Naive thymus-derived CD8-positive, alpha-beta T cell (primary cell): ENCODE results near the gene MYO10. TPM values are rescaled to one million over a fixed set of nuclear protein-coding genes. Genes with fewer than 3 reads are reported as not detected.
"Not testable (repeated sequence)": the region's sequence is repeated elsewhere in the genome, so short reads cannot be mapped to it uniquely, and the experiment has no call there.

Experiments used
- ATAC-seq, 2 donors: fragments of 150-1000 bp; cut with Tn5 transposase in 1 of 2; sonication (Bioruptor Pico), chemical (Tn5 transposase) in 1 of 2; 1 replicate in 1 of 2; 2 replicates in 1 of 2; pipeline ENCODE4 v1.10.0; 2021; ENCODE audit warnings: mild to moderate bottlenecking in 2 of 2, moderate library complexity in 2 of 2
- POLR2A ChIA-PET: fragments of 350-600 bp; sonication (Branson Sonifier 250); formaldehyde crosslinking; loops from one replicate; lab custom pipeline; 2021; ENCODE audit warnings: antibody characterized with exemption; lab: Charles Lee
- DNase-seq, 10 donors: peaks; one replicate each; pipeline versions ENCODE4 v3.0.0 to v3.0.0-alpha.2; 2020 to 2022
- H3K27ac Mint-ChIP-seq, 10 donors: one replicate each; pipeline ENCODE4 v1.8.0; 2020 to 2022; ENCODE audit warnings: mild to moderate bottlenecking in 10 of 10, mixed read lengths in 10 of 10, moderate library complexity in 4 of 10, inconsistent platforms in 1 of 10
- H3K27me3 Mint-ChIP-seq, 5 donors: one replicate each; pipeline ENCODE4 v1.8.0; 2021 to 2022; ENCODE audit warnings: mixed read lengths in 5 of 5
- H3K36me3 Mint-ChIP-seq, 3 donors: one replicate each; pipeline ENCODE4 v1.8.0; 2020 to 2022; ENCODE audit warnings: mixed read lengths in 3 of 3, mild to moderate bottlenecking in 2 of 3, inconsistent platforms in 1 of 3
- H3K4me1 Mint-ChIP-seq, 4 donors: one replicate each; pipeline ENCODE4 v1.8.0; 2021 to 2022; ENCODE audit warnings: mixed read lengths in 4 of 4
- H3K4me3 Mint-ChIP-seq, 10 donors: one replicate each; pipeline ENCODE4 v1.8.0; 2020 to 2022; ENCODE audit warnings: mild to moderate bottlenecking in 10 of 10, mixed read lengths in 10 of 10, moderate library complexity in 6 of 10, inconsistent platforms in 1 of 10
- H3K9me3 Mint-ChIP-seq, 9 donors: one replicate each; pipeline ENCODE4 v1.8.0; 2020 to 2022; ENCODE audit warnings: mixed read lengths in 9 of 9, mild to moderate bottlenecking in 3 of 9, inconsistent platforms in 1 of 9, moderate library complexity in 1 of 9
- polyA plus RNA-seq, 3 donors: library from polyadenylated mRNA; unstranded; fragments of 300-500 nt; fragmentation: Illumina TruSeq; gene quantifications; one replicate each; pipeline ENCODE4 v1.2.3, GENCODE V29; 2021
- total RNA-seq, 8 experiments: library from RNA in 2 of 8; stranded (reverse) in 2 of 8; gene quantifications; one replicate each; pipeline ENCODE4 v1.2.3 and lab custom pipeline; 2021 to 2026

Gene MYO10
- total and polyA plus RNA-seq, 5 experiments from 2014 or later, result 0.02 to 0.07 TPM; not detected in 3

DNA sequence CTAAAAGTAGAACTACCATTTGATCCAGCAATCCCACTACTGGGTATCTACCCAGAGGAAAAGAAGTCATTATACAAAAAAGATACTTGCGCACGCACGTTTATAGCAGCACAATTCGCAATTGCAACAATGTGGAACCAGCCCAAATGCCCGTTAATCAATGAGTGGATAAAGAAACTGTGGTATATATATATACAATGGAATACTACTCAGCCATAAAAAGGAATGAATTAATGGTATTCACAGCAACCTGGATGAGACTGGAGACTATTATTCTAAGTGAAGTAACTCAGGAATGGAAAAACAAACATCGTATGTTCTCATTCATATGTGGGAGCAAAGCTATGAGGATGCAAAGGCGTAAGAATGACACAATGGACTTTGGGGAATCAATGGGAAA, 104.8 kb downstream of the MYO10 start:
- POLR2A ChIA-PET, DNase-seq, H3K36me3 Mint-ChIP-seq, H3K9me3 Mint-ChIP-seq, ATAC-seq, H3K4me1 Mint-ChIP-seq, H3K4me3 Mint-ChIP-seq, H3K27ac Mint-ChIP-seq: not testable (repeated sequence)
- H3K27me3 Mint-ChIP-seq, result peaks cover 1 to 11% (median 9%) of the 10 kb centered on the region in 5 donors

DNA sequence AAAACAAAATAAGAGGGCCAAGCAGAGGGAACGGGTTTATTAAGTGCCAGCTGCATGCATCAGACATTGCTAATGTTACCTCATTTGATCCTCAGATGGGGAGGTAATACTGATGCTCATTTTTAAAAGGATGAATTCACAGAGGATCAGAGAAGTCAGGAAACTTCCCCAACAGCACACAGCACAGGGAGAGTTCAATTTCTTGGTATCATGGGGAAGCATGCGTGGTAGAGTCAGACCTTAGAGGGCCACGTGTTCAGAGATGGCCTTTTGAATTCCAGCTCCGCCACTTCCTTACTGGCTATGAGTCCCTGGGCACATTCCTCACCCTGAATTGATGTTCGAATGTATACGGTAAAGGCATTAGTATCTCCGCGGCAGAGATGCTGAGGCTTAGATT, 108.3 kb downstream of the MYO10 start:
- ATAC-seq (no peak), DNase-seq (no peak)
- H3K4me1 Mint-ChIP-seq, result no peaks in the 10 kb centered on the region
- H3K27me3 Mint-ChIP-seq, result peaks cover 5 to 17% (median 13%) of the 10 kb centered on the region in 5 donors
- H3K36me3 Mint-ChIP-seq, result no peaks in the 10 kb centered on the region
- H3K9me3 Mint-ChIP-seq, result no peaks in the 10 kb centered on the region
- POLR2A ChIA-PET, result no interaction called here
- no peak overlapping the region for H3K4me3 Mint-ChIP-seq
- no peak overlapping the region for H3K27ac Mint-ChIP-seq

DNA sequence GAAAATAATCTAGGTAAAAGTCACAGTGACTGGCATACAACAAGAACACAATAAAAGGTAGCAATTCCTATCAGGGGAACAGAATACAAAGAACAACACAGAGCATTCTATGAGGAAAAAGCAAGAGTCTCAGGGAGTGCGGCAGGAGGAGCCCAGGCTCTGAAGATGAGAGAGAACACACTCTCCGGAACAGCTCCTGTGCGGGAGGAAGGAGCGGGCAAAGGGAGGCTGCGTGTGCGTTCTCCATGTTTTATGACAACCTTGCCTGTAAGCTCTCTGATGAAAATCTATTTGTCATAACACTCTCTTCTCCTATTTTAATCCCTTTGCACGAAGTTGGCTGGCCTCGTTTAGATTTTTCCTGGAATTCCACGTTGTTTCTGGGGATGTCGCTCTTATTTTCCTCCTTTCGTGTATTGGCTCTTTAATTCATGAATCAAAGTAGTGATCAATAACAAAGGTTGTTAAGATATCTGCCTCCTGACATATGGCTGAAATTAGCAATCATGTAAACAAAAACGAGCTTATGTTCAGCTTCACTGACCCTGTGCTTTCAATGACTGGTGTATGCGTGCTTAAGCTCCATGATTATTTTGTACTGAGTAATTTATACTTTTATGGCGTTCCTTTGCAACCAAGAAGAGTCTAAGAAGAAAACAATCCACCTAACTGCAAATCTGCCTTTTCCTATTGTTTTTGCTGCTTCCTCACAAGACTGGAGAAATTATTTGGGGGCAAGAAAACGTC, 109.5 kb downstream of the MYO10 start:
- DNase-seq (no peak), ATAC-seq (no peak)
- POLR2A ChIA-PET, result no interaction called here
- Mint-ChIP-seq H3K27ac (no peak overlapping the region), H3K4me3 (no peak overlapping the region), H3K4me1 (no peaks in the 10 kb centered on the region), H3K27me3 (peaks cover 5 to 17% (median 11%) of the 10 kb centered on the region in 5 donors), H3K9me3 (no peaks in the 10 kb centered on the region), H3K36me3 (no peaks in the 10 kb centered on the region)

DNA sequence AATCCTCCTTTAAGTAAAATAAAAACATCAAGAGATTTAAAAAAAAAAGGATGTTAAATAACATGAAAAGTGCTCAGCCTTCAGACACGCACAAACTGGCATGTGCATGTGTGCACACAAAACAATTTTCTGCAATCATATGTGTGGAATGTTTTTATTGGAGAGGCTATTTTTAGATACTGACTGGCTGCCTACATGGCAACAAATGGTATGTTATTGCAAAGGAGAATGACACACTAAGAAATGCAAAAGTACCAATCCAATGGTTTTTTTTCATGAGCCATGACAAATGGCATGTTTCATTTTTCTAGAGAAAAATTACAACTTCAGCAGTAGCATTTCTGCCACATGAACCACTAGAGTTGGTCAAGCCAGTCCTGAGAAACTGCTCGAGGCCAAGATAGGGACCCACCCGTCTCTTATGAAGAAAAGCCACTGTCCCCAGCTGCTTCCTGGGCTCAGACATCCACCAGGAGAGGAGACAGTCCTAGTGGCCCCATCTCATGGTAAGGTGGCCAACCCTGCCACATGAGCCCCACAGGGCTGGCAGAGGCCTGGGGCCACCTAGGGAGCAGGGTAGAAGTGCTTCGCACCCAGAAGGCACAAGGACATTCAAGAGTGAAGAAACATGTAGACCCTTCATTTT, 116.4 kb downstream of the MYO10 start:
- no peaks in the 10 kb centered on the region for H3K9me3 Mint-ChIP-seq
- H3K27ac Mint-ChIP-seq, result peak overlapping the region in 1 of 10 donors; percentile 8
- H3K36me3 Mint-ChIP-seq, result no peaks in the 10 kb centered on the region
- H3K4me3 Mint-ChIP-seq, result no peak overlapping the region
- H3K4me1 Mint-ChIP-seq, result no peaks in the 10 kb centered on the region
- POLR2A ChIA-PET, result interaction anchor here (0.6 kb wide), 1 partner anchor 271 kb away, joined by 3 read pairs; no protein-coding TSS in a partner anchor
- ATAC-seq (no peak), DNase-seq (no peak)
- peaks cover 0 to 3% (median 2%) of the 10 kb centered on the region in 5 donors for H3K27me3 Mint-ChIP-seq

DNA sequence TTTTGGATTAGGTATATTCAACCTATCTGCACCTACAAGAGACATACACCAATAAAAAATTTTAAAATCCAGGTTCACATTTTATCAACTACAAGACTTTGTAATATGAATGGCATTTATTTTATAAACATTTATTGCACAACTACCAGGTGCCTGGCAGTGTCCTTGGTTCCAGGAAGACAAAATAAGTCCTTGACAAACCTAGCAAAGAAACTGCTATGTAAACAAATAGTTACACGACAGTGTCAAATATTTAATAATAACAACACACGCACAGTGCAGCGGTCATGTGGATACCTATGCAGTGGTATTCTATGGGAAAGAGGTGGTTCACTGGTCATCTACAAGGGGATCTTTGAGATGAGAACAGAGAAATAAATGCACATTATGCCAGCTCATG, 120.7 kb downstream of the MYO10 start:
- H3K36me3 Mint-ChIP-seq, result no peaks in the 10 kb centered on the region
- POLR2A ChIA-PET, result no interaction called here
- DNase-seq (no peak), ATAC-seq (no peak)
- peaks cover 0 to 11% (median 2%) of the 10 kb centered on the region in 5 donors for H3K27me3 Mint-ChIP-seq
- no peaks in the 10 kb centered on the region for H3K9me3 Mint-ChIP-seq
- H3K4me3 Mint-ChIP-seq, result no peak overlapping the region
- H3K27ac Mint-ChIP-seq, result no peak overlapping the region
- no peaks in the 10 kb centered on the region for H3K4me1 Mint-ChIP-seq

DNA sequence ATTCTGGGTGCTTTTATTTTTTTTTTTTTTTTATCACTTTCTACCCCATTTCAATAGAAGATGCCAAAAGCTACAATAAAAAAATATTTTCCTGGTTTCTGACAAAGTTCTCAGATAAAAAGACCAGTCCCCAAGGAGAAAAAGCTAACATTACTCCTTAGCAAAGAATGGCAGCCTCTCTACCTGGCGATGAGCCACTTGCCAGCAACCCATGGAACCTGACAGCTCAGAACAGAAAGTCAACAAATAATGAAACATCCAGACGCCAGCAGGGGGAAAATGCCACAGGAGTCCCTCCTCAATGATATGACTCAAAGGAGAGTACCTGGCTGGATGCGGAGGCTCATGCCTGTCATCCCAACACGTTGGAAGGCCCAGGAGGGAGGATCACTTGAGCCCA, 123.2 kb downstream of the MYO10 start:
- ATAC-seq (no peak), DNase-seq (no peak)
- POLR2A ChIA-PET, result interaction anchor here (0.5 kb wide), 1 partner anchor 56 kb away, joined by 3 read pairs; no protein-coding TSS in a partner anchor
- Mint-ChIP-seq H3K36me3 (no peaks in the 10 kb centered on the region), H3K27me3 (peaks cover 0 to 13% (median 4%) of the 10 kb centered on the region in 5 donors), H3K4me3 (no peak overlapping the region), H3K27ac (no peak overlapping the region), H3K4me1 (no peaks in the 10 kb centered on the region), H3K9me3 (no peaks in the 10 kb centered on the region)

DNA sequence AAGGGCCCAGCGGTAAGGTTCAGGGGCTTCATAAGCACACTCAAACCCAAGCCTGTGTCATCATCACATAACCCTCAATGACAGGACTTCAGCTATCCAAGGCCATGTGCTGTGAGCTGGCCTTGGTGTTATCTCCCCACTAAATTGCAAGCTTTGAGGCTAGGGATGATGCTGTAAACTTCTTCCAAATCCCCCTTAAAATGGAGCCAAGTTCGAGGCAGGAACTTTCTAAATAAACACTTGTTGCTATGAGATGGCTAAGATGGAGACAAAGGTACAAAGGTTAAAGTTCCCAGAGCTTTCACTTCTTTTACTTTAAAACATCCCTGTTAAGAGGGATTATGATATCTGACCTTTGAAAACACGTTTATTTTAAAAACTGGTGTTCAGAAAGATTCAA, 123.6 kb downstream of the MYO10 start:
- H3K9me3 Mint-ChIP-seq, result no peaks in the 10 kb centered on the region
- no peaks in the 10 kb centered on the region for H3K4me1 Mint-ChIP-seq
- DNase-seq, result no peak
- ATAC-seq, result no peak
- no peaks in the 10 kb centered on the region for H3K36me3 Mint-ChIP-seq
- H3K4me3 Mint-ChIP-seq, result no peak overlapping the region
- POLR2A ChIA-PET, result interaction anchor here (0.5 kb wide), 1 partner anchor 56 kb away, joined by 3 read pairs; no protein-coding TSS in a partner anchor
- H3K27ac Mint-ChIP-seq, result no peak overlapping the region
- peaks cover 0 to 18% (median 5%) of the 10 kb centered on the region in 5 donors for H3K27me3 Mint-ChIP-seq

DNA sequence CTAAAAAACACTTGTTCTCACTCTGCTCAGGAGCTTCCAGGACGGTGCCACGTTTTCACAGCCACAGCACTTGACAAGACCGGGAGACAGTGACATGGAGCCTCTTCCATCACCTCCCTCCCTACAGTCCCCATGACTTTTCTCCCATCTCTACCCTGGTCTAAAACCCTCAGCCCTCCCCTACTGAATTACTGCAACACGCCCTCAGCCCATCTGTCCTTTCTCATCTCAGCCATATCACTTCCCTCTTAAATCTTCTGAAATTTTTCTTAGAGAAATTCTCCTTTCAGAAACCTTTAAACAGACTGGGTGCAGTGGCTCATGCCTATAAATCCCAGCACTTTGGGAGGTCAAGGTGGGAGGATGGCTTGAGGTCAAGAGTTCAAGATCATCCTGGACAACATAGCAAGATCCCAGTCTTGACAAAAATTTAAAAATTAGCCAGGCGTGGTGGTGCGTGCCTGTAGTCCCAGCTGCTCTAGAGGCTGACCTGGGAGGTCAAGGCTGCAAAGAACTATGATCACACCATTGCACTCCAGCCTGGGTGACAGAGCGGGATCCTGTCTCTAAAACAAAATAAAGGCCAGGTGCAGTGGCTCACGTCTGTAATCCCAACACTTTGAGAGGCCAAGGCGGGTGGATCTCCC, 125.8 kb downstream of the MYO10 start:
- ATAC-seq (no peak), DNase-seq (no peak)
- Mint-ChIP-seq H3K27me3 (peaks cover 2 to 26% (median 5%) of the 10 kb centered on the region in 5 donors), H3K36me3 (no peaks in the 10 kb centered on the region), H3K27ac (no peak overlapping the region), H3K4me1 (peaks cover 0 to 9% (median under 1%) of the 10 kb centered on the region in 4 donors), H3K9me3 (no peaks in the 10 kb centered on the region), H3K4me3 (no peak overlapping the region)
- POLR2A ChIA-PET, result no interaction called here

DNA sequence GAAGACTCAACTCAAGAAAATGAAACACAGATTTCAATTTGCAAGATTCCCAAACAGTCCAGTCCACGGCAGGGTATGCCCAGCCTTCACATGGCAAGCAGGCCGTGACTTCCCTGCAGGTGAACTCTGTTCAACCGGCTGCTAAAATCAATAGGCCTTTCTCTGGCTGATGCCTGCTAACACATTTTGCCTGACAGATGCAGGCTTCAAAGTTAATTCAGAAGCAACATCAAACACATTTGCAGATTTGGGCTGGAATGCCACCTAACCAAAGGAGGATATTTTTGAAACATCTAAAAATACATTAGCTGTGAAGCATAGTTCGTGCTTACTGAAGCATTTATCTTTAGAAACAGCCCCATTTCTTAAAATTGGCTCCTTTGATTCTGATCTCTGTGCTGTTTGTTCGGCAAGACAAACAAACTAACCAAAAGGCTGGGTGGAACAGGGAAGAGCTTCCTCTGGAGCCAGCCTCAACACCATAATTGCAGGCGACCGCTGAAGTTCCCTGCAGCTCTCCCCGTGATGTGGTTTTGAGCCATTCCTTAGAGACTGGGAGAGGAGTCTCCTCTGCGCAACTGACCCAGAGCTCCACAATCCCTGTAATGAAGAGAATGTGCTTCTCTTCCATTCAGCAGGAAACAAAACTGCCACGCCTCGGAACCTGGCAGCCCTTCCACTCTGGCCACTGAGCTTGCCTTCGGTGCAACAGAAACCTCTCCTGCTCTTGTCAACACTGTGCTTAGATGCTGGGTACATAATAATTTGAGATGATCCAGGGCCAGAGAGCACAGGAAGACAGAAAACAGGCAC, 126.5 kb downstream of the MYO10 start:
- Mint-ChIP-seq H3K27me3 (peaks cover 2 to 26% (median 5%) of the 10 kb centered on the region in 5 donors), H3K9me3 (no peaks in the 10 kb centered on the region), H3K36me3 (no peaks in the 10 kb centered on the region), H3K4me1 (peaks cover 0 to 9% (median under 1%) of the 10 kb centered on the region in 4 donors), H3K27ac (no peak overlapping the region), H3K4me3 (no peak overlapping the region)
- POLR2A ChIA-PET, result no interaction called here
- ATAC-seq (no peak), DNase-seq (no peak)

DNA sequence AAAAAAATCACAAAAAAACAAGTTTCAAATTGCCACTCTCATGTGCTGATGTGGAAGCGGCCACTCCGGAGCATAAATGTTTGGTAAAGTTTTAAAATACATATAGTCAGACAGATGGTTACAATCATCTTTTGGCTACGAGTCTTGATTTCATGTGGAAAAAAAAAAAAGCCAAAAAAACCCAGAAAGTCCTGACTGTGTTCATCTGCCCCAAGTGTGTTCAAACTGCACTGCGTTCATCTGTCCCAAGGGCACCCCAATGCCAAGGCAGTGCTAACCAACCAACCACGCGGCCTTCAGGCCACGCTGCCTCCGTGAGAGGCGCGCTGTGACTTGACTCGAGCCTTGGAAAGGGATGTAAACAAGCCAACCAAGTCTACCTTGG, 127.1 kb downstream of the MYO10 start:
- peaks cover 0 to 9% (median under 1%) of the 10 kb centered on the region in 4 donors for H3K4me1 Mint-ChIP-seq
- no peak overlapping the region for H3K4me3 Mint-ChIP-seq
- no peaks in the 10 kb centered on the region for H3K9me3 Mint-ChIP-seq
- POLR2A ChIA-PET, result no interaction called here
- no peaks in the 10 kb centered on the region for H3K36me3 Mint-ChIP-seq
- no peak overlapping the region for H3K27ac Mint-ChIP-seq
- H3K27me3 Mint-ChIP-seq, result peaks cover 2 to 31% (median 6%) of the 10 kb centered on the region in 5 donors
- no peak for DNase-seq
- no peak for ATAC-seq

DNA sequence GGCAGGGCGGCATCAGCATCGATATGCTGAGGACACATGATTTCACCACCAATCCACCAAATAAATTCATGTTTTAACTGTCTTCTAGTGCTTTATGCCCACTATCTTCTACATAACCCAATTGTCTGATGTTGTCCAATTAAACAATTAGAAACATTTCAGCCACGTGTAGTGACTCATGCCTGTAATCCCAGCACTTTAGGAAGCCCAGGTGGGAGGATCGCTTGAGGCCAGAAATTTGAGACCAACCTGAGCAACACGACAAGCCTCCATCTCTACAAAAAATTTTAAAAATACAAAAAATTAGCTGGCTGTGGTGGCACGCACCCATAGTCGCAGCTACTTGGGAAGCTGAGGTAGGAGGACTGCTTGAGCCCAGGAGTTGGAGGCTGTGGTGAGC, 128.1 kb downstream of the MYO10 start:
- POLR2A ChIA-PET, result no interaction called here
- Mint-ChIP-seq H3K4me1 (peaks cover 0 to 9% (median under 1%) of the 10 kb centered on the region in 4 donors), H3K4me3 (no peak overlapping the region), H3K27me3 (peaks cover 2 to 32% (median 4%) of the 10 kb centered on the region in 5 donors), H3K9me3 (no peaks in the 10 kb centered on the region), H3K27ac (no peak overlapping the region), H3K36me3 (no peaks in the 10 kb centered on the region)
- DNase-seq, result no peak
- ATAC-seq, result no peak

DNA sequence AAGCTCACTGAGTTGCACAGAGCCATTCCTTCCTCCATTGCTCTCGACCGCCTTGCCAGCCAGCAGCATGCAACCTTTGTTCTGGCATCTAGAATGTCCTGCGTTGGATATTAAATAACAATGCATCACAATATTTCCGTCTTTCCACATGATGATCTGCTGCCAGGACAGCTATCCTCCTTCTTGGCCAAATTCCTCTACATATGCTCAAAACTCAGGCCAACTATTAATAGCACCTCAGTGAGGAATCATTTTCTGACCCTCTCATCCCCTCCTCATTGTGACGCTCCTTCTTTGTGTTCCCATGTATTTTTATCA, 128.6 kb downstream of the MYO10 start:
- Mint-ChIP-seq H3K27ac (no peak overlapping the region), H3K4me3 (no peak overlapping the region), H3K36me3 (no peaks in the 10 kb centered on the region), H3K27me3 (peaks cover 2 to 32% (median 4%) of the 10 kb centered on the region in 5 donors), H3K9me3 (no peaks in the 10 kb centered on the region), H3K4me1 (peaks cover 0 to 9% (median under 1%) of the 10 kb centered on the region in 4 donors)
- DNase-seq (no peak), ATAC-seq (no peak)
- POLR2A ChIA-PET, result no interaction called here
